Esophagus muscularis mucosa (tissue), 4 donors: ENCODE data around the gene COL4A1. TPM values are rescaled to one million over a fixed set of nuclear protein-coding genes. Genes with fewer than 3 reads are reported as not detected.
"Not testable (repeated sequence)": the region's sequence is repeated elsewhere in the genome, so short reads cannot be mapped to it uniquely, and the experiment has no call there.

ENCODE experiments used
- DNase-seq: peaks from one replicate; pipeline ENCODE4 v3.0.0-alpha.2; 2017; ENCODE audit errors: extremely low spot score
- H3K27ac ChIP-seq, 4 donors: fragments of 200-600 bp; sonication (generic); replicated peaks in 1 of 4; 1 replicate in 3 of 4; 2 replicates in 1 of 4; pipeline ENCODE4 v1.5.1; 2016 to 2019; ENCODE audit warnings: mild to moderate bottlenecking in 1 of 4
- H3K27me3 ChIP-seq, 4 donors: fragments of 200-600 bp; sonication (generic); one replicate each; pipeline versions ENCODE4 v1.5.1 to v1.6.0; 2016 to 2019
- H3K36me3 ChIP-seq, 4 donors: fragments of 200-600 bp; sonication (generic); one replicate each; pipeline ENCODE4 v1.5.1; 2016 to 2019
- H3K4me1 ChIP-seq, 4 donors: fragments of 200-600 bp; sonication (generic); one replicate each; pipeline ENCODE4 v1.5.1; 2016 to 2019
- H3K4me3 ChIP-seq, 4 donors: fragments of 200-600 bp; sonication (generic); 1 replicate in 2 of 4; 2 replicates in 2 of 4; pipeline ENCODE4 v1.5.1; 2016 to 2019; ENCODE audit warnings: mild to moderate bottlenecking in 4 of 4, moderate library complexity in 1 of 4
- H3K9me3 ChIP-seq, 4 donors: fragments of 200-600 bp; sonication (generic); 1 replicate in 3 of 4; 2 replicates in 1 of 4; pipeline ENCODE4 v1.5.1; 2016 to 2019
- CTCF ChIP-seq, 3 experiments: fragments of 200-600 bp in 2 of 3; fragments of 450-650 bp in 1 of 3; sonication (generic) in 2 of 3; IDR thresholded peaks; one replicate each; pipeline ENCODE4 v1.5.1; 2017 to 2019; ENCODE audit warnings: antibody characterized with exemption in 3 of 3, mild to moderate bottlenecking in 2 of 3, moderate library complexity in 1 of 3
- EP300 ChIP-seq: sonication (generic); formaldehyde crosslinking; IDR thresholded peaks from one replicate; pipeline ENCODE4 v1.6.1; 2017; ENCODE audit warnings: antibody characterized with exemption
- POLR2A ChIP-seq: fragments of 450-650 bp; IDR thresholded peaks from one replicate; pipeline ENCODE4 v1.6.1; 2017; ENCODE audit warnings: antibody characterized with exemption, moderate library complexity, mild to moderate bottlenecking, low read depth
- POLR2AphosphoS5 ChIP-seq, 2 donors: sonication (generic); formaldehyde crosslinking; IDR thresholded peaks; one replicate each; pipeline ENCODE4 v1.6.1; 2017; ENCODE audit warnings: antibody characterized with exemption in 2 of 2
- WGBS: methylation state at CpG from one replicate; pipeline ENCODE4 v1.1.5; 2018; 5-methylcytosine and 5-hydroxymethylcytosine counted together
- intact Hi-C: fragments of 100-400 bp; cut with DNase I; formaldehyde crosslinking; loops from one replicate; pipeline ENCODE4 v1.15.1; 2023
- total RNA-seq, 4 donors: library from RNA; depleted of rRNA; stranded (reverse); fragments of >200 nt; gene quantifications; one replicate each; pipeline versions ENCODE4 v1.1.0 to v1.2.1, GENCODE V29; 2016

COL4A1 gene
- total RNA-seq, 4 donors from 2014 or later = 328 to 578 (median 405) TPM

- H3K27me3 ChIP-seq = no peaks in the 10 kb centered on the region
- peaks cover 93 to 96% (median 96%) of the 10 kb centered on the region in 4 donors for H3K4me1 ChIP-seq
- no peak overlapping the region for H3K4me3 ChIP-seq
- TF ChIP-seq POLR2AphosphoS5 (IDR thresholded peaks at IDR 0.05) (peak; percentile 2 to 18), CTCF (IDR thresholded peaks at IDR 0.05) (no peak)
- H3K27ac ChIP-seq = peak overlapping the region; percentile 69 to 99 (median 99)
- WGBS = 66% methylated on average over 10 of the region's 10 CpGs
- H3K36me3 ChIP-seq = peaks cover 0 to 34% (median 22%) of the 10 kb centered on the region in 4 donors
- intact Hi-C loops = no loop called here
- H3K9me3 ChIP-seq = no peaks in the 10 kb centered on the region
- DNase-seq = no peak
Observed at GRCh38 chr13:110316196-110316595, 9.2 kb upstream of the COL4A1 start.

GRCh38 chr13:110314516-110315245 lies 7.7 kb upstream of the COL4A1 start:
- no peak for DNase-seq
- Histone ChIP-seq H3K4me1 (peaks cover 94 to 97% (median 96%) of the 10 kb centered on the region in 4 donors), H3K27me3 (no peaks in the 10 kb centered on the region), H3K4me3 (peak overlapping the region in 2 of 4 donors; percentile 28 to 93), H3K27ac (peak overlapping the region; percentile 69 to 99 (median 99)), H3K9me3 (no peaks in the 10 kb centered on the region), H3K36me3 (peaks cover 0 to 40% (median 25%) of the 10 kb centered on the region in 4 donors)
- WGBS = 70% methylated on average over 3 of the region's 18 CpGs
- intact Hi-C loops = no loop called here
- TF ChIP-seq CTCF (IDR thresholded peaks at IDR 0.05) = no peak
- no peak for TF ChIP-seq POLR2A
- no peak for TF ChIP-seq POLR2AphosphoS5 (IDR thresholded peaks at IDR 0.05)
- no peak for TF ChIP-seq EP300

- Histone ChIP-seq H3K36me3 (peaks cover 0 to 40% (median 25%) of the 10 kb centered on the region in 4 donors), H3K4me1 (peaks cover 92 to 97% (median 95%) of the 10 kb centered on the region in 4 donors), H3K27ac (peak overlapping the region; percentile 69 to 99 (median 99)), H3K4me3 (peak overlapping the region in 3 of 4 donors; percentile 28 to 93 (median 28))
- DNase-seq, H3K27me3 ChIP-seq, intact Hi-C loops, H3K9me3 ChIP-seq: not testable (repeated sequence)
- 57% methylated on average over 3 of the region's 16 CpGs for WGBS
Observed at GRCh38 chr13:110313733-110314132, 6.8 kb upstream of the COL4A1 start.

DNA sequence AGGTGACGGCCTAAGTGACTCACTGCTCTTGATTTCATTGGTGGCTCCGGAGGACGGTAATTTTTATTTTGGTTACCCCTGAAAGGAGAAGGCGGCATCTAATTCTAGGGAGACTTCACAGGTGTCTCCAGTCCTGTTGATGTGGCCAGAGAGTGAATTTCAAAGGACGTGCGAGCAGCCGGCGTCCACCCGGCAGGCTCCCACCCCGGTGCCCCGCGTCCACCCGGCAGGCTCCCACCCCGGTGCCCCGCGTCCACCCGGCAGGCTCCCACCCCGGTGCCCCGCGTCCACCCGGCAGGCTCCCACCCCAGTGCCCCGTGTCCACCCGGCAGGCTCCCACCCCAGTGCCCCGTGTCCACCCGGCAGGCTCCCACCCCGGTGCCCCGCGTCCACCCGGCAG lies 6.3 kb upstream of the COL4A1 start:
- intact Hi-C loops, H3K9me3 ChIP-seq, DNase-seq, H3K27me3 ChIP-seq: not testable (repeated sequence)
- Histone ChIP-seq H3K36me3 (peaks cover 0 to 40% (median 23%) of the 10 kb centered on the region in 4 donors), H3K4me1 (peaks cover 88 to 92% (median 91%) of the 10 kb centered on the region in 4 donors), H3K27ac (peak overlapping the region; percentile 99), H3K4me3 (peak overlapping the region; percentile 93 to 97 (median 94))
- 71% methylated on average over 3 of the region's 29 CpGs for WGBS

DNA sequence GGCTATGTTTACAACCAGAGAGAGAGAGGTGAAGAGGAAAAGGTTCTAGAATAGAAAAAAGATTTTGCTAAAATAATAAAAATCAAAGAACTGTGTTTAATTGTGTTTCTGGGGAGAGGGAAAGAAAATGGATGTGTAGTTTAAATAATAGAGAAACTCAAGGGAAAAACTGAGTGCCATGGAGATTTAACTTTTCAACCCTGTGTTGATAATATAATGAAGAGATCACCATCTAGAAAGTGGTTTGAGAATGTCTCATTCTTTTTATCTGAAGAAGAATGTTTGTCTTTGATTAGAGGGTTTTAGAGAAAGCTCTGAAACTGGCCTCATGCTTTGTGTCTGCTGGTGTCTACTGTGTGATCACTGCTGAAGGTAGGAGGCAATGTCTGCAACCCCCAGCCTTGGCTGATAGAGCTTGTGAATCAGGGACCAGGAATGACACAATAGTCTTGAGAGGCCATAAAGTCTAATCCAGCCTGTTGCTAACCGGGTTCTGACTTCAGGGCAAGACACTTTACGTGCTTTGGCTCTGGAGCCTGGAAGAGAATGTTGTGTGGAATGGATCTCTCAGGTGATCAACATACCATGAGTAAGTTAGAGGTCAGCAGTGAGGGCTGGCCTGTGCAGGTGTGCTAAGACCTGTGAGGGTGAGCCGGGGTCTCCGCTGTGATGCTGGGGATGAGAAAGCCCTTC lies 5.5 kb upstream of the COL4A1 start:
- Histone ChIP-seq H3K4me1 (peaks cover 80 to 84% (median 83%) of the 10 kb centered on the region in 4 donors), H3K36me3 (peaks cover 0 to 36% (median 18%) of the 10 kb centered on the region in 4 donors), H3K27me3 (no peaks in the 10 kb centered on the region), H3K9me3 (no peaks in the 10 kb centered on the region), H3K4me3 (peak overlapping the region; percentile 93 to 97 (median 94)), H3K27ac (peak overlapping the region; percentile 99)
- no peak for DNase-seq
- intact Hi-C loops = no loop called here
- TF ChIP-seq POLR2A (no peak), POLR2AphosphoS5 (IDR thresholded peaks at IDR 0.05) (peak in 1 of 2 donors; percentile 71), CTCF (IDR thresholded peaks at IDR 0.05) (peak in 1 of 3 experiments; percentile 24)
- WGBS = 71% methylated on average over 4 of the region's 4 CpGs
